ENCODE measurements around the gene PDCD11.

PDCD11 gene

DNA sequence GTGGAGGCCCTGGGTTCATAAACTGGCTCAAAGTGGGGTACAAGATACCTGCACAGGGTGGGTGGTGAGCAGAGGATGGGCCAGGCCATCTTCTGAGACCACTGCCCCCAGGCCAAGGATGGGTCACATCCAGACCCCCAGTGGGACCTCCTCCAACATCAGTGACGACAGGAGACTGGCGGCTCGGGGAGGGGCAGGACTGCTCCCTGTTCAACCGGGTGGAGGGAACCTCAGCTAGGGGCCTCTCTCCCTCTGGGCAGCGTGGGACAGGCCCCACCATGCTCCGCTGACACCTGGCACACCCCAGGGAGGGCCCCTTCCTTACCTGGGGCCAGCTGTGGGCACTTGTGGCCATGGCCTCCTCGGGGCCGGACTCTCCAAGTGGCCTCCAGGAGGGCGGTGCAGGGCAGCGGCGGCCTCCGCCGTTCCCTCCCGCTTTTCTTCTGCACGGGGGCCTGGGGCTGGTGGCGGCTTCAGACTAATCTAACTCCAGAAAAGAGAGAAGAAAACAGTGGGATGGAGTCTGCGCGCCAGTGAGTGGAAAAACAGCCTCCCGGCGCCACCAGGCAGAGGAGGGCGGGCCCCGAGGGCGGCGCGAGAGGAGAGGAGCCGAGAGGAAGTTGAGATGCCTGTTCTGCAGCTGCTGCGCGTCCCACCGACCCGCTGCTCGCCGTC is 55.5 kb downstream of the PDCD11 start, which contains the start of gene CALHM2:
Gene CALHM2 (minus strand): TSS at position 540 of the 675 bp plus-strand sequence. CDS start 2,429 bp downstream, outside the sequence.
- peak; percentile 66 for DNase-seq

DNA sequence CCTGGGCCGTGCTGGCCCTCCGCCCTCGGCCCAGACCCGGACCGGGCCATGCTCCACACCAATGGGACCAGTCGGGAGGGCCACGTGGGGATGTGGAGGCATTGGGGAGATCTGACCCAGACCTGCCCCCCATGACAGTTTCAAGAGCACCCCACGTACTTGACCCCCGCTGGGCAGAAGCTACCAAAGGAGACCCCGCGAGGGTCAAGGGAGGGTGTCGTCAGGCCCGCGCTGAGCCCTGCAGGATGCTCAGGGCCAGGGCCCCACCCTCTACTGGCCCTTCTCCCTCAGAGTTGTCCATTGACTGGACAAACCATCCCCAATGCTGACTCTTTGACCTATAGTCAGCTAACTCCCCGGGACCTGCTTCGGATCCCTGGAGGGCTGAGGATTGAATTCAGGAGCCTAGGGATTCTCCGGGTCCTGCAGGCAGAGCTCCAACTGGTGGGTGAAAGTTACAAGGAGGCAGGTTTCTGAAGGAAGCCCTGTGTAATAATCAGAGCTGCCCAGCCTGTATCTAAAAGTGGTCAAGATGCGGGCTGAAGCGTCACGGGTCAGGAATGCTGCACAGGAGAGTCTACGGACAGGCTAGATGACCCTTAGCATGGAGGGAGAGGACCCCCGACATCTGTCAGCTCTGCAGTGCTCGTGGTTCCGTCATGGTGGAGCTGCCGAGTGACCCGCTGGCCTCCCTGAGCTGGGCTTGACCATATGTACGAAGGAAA is 56.2 kb downstream of the PDCD11 start:
- DNase-seq = peak; percentile 55

DNA sequence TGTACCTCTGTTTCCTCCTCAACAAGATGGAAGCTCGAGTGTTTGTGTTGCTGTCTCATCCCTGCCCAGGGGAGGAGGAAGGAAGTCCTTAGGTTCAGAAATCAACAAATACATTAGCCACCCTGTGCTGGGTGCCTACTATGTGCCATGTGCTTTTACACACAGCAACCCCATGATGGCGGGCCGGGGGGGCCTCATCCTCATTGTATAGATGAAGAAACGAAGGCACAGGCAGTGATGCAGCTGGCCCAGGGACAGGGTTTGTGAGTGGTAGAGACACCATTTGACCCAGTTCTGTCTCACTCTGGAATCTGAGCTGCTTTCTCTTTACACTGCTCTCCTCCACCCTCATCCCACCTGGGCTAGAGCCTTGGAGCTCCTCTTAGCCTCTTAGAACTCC is 57.6 kb downstream of the PDCD11 start:
- DNase-seq = no peak

DNA sequence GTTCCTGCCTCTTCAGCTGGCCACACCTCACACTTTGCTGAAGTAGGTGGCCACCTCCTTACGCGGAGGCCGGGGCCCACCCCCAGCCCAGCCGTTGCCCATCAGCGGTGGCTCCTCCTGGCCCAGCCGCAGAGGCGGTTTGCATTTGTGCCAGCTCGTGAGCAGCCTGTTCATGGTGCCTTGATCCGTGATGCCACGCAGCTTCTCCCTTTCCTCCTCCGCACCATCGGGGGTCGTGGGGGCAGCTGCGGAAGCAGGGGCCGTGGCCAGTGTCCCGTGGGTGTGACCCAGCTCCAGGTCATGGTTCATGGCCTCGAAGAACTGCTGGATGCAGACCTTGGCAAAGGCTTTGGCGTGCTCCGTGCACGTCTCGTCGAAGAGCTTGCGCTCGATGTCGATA is 58.8 kb downstream of the PDCD11 start:
- no peak for DNase-seq

DNA sequence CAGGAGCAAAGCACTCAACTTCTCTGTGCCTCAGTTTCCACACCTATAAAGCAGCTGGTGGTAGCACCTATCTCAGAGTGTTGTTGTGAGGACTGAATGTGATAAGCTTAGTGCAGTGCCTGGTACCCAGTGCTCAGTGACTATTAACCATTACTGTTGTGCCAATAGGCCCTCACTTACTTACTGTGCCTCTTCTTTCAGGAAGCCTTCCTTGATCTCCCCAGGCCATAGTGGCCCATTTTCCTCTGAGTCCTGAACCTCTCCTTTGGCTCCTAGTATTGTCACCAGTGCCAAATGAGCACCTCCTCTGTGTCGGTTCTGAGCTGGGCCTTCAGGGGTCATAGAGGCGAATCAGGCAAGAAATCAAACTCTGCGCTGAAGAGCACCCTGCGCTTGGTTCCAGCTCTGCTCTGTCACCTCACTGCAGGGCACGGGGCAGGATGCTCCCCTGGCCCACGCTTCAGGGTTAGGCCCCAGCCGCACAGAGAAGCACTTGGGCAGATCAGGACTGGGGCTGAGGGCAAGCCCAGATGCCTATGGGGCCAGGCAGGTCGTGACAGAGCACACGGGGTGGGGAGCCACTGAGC is 59.7 kb downstream of the PDCD11 start:
- no peak for DNase-seq

DNA sequence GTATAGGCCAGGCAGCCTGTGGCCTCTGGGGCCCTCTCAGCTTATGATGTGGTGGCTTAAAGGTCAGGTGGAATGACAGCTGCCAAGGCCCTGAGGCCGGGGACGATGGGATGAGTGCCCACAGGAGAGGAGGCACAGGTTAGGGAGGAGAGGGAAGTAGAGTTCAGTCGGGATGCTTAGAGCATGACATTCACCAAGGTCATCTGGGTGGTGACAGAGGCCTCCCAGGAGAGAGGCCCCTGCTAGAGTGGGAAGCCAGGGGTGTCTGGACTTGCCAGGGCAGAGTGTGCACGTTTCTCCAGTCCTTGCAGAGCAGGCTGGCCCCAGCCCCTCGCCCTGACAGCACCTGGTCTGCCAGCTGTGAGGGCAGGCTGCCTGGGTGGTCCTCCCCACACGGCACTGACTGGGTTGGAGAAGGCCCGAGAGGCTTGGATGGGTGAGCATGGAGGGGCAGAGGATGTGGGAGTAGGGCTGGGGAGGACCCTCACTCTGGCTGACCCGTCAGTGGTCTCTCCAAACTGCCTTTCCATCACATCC is 60.8 kb downstream of the PDCD11 start:
- DNase-seq = no peak

DNA sequence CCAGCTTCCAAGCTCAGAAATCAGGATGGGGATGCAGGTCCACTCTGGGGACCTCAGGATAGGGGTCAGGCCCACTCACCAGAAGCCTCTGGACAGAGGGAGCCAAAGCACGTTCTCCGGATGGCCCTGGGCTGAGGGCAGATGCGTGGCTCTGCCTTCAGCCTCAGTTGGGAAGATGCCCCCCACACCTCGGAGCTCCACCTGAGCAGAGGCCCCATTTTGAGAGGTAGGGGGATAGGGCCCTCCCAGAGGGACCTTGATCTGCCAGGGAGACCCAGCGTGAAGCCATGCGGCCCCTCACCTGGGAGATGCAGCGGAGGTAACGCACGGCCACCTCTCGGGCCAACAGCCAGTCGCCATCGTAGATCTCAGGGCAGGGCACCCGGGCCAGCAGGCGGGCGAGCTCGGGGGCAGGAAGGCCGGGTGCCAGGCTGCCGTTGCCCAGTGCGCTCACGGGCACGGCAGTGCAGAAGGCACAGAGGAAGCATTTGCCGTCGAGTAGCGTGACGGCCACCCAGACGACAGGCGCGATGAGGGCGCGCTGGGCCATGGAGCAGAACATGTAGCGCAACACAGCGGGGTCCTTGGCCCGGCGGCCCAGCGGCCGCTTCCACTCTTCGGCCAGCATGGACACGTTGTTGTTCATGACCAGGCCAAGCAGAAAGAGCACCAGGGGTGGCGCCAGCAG is 61.6 kb downstream of the PDCD11 start:
- no peak for DNase-seq

DNA sequence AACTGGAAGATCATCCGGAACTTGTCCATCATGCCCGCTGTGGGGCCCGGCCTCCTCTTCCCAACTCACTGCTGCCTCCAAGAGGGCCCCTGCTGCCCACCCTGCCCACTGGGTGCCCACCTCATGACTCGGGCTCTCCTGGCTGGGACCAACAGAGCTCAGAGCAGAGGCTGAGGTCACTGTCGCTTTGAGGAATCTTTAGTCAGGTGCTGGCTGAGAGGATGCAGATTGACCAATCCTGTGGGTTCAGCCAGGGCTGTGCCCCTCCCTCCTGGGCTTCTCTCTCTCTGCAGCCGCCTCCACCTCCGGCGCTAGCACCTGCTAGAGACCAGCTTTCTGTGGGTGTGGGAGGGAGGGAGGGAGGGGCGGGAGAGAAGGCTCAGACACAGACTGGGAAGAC is 62.3 kb downstream of the PDCD11 start, which contains the start of gene CALHM1:
Gene CALHM1 (minus strand): TSS at position 181 of the 400 bp plus-strand sequence. CDS start 149 bp downstream, at position 32.
- DNase-seq = no peak

DNA sequence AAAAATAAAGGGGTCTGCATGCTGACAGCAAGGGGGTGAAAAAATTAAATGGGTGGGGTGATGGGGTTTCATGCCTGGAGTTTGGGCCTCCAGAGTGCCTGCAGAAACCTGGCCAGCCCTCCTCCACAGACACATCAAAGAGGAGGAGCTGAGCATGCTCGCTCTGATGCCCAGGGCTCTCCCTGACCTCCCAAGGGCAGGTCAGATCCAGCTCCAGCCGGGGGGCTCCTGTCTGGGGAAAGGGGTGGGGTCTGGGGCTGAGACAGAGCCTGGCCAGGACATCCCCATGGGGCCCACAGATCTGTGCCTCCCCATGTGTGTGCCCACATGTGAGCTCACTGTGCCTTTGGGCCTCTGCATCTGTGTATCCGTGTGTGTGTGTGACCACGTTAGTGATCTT is 63.2 kb downstream of the PDCD11 start:
- DNase-seq = no peak

DNA sequence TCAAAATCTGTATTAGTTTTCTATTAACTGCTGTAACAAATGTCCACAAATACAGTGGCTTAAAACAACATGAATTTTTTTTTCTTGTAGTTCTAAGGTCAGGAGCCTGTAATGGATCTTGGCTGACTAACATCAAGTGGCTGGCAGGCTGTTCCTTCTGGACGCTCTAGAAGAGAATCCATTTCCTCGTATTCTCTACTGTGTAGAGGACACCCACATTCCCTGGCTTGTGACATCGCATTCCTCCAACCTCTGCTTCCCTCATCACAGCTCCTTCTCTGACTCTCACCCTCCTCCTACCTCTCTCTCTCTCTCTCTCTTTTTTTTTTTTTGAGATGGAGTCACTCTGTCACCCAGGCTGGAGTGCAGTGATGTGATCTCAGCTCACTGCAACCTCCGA is 67.1 kb downstream of the PDCD11 start:
- DNase-seq = no peak

DNA sequence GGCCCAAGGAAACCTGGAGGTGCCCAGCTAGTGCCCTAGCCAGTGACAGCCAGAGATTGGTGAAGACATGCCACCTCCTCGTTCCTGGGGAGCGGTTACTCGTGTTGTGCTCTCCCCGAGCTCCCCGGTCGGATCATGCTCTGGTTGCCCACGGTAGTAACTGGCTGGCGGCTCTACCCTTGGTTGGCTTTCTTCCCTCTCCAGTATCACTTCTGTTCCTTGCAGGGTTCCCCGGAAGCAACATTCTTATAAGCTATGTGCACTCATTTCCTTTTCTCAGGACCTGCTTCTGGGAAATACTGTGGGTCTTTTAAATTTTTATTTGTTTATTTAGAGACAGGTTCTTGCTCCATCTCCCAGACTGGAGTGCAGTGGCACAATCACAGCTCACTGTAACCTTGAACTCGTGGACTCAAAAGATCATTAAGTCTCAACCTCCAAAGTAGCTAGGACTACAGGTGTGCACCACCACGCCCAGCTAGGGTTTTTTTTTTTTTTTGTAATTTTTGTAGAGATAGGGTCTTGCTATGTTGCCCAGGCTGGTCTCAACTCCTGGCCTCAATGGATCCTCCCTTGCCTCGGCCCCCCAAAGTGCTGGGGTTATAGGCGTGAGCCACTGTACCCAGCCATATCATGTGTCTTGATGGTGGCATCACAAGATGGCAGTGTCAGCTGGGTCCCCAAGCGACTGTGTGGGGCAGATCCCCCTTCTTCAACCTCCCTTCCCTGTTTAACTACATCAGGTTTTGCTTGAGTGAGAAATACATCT is 69.2 kb downstream of the PDCD11 start:
- no peak for DNase-seq

DNA sequence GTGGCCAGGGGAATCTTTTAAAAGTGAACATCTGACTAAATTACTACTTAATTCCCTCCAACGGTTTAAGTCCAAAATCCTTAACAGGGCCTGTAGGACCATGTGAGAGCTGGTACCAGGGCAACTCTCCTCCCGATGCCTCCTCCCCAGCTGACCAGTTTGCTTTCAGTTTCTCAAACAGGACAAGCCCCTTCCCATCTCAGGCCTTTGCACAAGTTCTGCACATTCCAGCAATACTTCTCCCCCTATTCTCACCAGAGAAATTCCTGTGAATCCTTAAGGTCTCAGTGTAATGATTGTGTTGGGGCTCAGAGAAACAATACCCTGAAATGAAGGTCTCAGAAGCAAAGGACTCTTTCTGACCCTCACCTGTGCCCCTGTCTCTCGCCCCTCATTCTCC is 70.3 kb downstream of the PDCD11 start:
- no peak for DNase-seq

DNA sequence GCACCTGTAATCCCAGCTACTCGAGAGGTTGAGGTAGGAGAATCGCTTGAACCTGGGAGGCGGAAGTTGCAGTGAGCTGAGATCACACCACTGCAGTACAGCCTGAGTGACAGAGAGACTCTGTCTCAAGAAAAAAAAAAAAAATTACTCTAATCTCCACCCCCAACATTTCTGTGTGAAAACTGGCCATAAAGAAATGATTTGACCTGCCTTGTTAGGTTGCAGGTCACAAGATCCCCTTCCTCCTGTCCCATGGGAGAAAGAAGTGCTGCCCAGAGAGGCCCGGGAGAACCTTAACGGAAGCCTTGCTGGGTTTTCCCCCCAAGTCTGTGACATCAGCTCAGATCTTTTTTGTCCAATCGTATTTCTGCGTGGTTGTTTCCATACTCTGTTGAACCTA is 71.0 kb downstream of the PDCD11 start:
- DNase-seq = no peak

DNA sequence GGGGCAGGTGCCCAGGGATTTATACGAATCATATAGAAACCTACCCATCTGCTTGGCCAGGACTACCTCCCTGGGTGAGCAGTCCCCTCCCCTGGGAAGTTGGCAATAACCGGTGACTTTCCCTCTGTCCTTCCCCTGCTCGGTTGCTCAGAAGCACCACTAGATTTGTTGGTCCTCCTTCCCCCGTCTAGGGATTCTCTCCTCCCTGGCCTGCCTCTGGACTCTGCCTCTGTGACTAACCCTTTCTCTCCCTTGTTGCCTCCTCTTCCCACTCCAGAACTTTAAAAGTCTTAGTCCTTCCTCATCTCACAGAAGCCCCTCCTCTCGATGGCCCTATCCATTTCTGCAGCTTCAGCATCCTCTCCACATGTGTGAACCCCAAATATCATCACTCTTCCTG is 72.8 kb downstream of the PDCD11 start:
- DNase-seq = no peak

DNA sequence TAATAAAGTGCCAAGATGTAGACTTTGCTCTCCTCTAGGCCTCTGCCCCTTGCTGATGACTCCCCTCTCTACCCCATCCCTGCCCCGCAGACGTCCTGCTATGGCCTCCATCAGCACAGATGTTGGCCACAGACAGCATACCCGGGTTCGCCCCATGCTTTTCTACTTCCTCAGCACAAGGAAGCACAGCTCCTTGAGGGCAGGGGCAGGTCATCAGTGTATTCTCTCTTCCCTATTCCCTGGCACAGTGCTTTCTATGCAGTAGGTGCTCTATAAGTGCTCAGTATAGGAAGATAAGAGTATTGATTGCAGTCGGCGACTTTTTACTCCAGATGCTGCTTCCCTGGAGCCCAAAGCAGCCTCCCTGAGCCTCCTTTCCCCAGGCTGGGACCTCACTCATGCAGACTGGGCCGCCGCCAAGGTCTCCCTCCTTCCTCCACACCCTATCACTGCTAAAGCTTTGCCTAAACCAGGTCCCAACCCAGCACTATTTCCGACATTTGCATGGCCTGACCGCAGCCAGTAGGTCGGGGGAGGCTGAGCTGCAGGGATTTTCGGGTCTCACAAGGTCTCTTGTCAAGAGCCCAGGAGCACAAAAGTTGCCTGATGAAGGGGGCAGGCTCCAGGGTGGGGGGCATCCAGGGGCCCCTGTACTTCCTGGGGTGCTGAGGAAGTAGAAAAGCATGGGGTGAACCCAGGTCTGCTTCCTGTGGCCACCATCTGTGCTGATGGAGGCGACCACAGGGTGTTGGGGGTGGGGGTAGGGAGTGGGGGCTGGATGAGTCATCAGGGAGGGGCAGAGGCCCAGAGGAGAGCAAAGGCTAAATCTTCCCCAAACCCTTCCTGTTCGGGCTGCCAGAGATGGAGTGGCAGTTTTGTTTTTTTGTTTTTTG is 74.6 kb downstream of the PDCD11 start:
- no peak for DNase-seq

DNA sequence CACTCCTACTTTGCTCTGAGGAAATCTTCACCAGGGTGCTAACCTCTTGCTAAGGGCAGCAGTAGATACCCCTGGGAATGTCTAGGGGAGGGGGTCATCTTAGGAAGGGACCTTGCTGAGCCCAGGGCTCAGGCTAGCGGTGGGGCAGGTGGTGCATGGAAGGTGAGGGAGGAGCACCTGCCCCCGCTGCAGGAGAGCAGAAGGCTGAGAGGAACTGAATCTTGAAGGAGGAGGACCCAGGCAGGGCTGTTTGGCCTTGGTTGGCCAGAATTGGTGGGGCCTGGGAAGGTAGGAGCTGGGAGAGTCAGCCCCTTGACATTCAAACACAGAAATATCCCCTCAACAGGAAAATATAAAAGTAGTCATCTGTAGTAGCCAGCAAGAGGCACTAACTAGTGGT is 75.6 kb downstream of the PDCD11 start:
- no peak for DNase-seq

DNA sequence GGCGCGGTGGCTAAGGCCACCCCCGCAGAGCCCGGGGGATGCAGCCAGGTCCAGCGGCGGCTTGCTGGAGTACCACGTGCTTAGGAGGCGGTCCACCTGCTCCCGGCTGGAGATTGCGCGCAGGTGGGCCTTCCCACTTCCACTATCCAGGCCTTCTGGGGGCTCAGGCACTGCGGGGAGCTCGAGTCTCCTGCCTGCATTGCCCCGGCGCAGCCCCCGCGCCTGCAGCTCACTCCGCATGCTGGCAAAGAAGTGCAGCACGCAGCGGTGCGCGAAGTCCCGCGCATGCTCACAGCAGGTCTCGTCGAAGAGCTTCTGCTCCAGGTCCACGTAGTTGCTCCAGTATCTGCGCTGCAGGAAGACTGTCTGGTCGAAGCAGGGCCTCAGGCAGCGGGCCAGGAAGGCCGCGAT is 76.8 kb downstream of the PDCD11 start:
- no peak for DNase-seq

DNA sequence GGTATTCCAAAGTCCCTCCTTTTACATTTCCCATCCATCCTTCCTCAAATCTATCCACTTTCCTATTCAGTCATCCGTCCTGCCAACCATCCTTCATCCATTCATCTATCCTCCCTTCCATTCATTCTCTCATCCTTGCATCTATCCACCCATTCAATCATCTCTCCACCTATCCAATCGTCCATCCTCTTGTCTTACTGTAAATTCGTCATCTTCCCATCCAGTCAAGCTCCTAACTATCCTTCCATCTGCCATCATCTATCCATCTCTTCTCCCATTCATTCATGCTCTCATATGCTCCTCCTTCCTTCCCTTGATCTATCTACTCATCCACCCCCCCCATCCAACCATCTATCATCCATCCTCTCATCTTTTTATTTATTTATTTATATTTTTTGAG is 77.7 kb downstream of the PDCD11 start:
- no peak for DNase-seq

DNA sequence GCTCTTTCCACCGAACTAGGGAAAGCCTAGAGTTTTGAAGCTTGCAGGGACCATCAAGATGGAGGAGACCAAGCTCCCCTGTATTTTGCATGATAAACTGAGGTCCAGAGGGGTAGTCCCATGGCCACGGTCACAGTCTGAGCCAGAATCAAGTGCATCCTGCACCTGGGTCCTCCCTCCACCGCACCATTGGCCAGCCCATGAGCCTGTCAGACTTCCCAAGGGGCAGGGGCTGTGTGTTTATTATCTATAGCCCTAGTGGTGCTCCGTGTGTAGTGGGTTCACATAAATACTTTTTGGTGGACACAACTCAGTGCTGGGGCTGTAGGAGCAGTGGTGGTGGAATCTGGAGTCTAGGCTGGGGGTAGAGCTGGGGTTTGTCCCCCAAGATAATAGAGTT is 79.0 kb downstream of the PDCD11 start:
- no peak for DNase-seq

DNA sequence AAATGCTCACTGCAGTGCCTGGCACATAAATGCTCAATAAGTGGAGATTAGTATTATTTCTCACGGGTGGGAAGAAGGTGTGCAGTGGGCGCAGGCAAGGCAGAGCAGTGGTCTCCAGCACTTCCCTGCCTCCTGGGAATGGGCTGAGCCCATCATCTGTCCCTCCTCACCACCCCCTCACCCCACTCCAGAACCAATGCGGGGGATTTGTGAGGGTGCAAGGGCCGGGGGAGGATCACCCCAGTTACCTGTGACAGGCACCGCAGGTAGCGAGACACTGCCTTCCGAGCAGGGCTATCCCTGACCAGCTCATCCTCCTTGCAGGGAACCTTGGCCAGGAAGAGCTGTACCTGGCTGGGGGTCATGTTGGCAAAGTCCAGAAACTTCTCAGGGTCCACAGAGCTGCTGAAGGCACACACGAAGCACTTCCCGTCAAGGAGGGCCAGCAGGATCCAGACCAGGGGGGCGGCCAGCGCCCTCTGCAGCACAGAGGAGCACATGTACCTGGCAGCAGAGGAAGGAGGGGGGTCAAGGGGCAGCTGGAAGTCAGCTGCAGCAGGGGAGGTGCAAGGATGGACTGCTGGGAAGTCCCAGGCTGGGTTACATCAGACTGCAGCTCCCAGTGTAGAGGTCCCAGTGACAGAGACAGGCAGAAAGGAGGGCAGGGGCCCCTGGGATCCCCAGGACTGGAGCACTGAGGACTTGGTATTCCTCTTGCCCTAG is 79.8 kb downstream of the PDCD11 start:
- DNase-seq = no peak

DNA sequence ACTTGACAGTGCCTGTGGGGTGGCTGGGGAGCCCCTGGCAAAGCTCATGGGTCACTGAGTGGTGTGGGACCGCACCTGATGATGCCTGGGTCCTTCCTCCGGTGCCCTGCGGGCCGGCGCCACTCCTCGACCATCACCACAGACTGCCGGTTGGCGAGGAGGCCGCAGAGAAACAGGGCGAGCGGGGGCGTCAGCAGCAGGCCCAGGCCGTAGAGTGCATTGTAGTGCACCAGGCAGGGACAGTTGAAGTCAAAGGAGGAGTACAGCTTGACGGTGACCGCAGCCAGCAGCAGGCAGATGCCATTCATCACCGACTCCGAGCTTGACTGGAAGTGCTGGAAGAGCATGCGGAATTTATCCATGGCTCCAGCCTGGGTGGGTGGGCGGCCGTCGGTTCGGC is 82.2 kb downstream of the PDCD11 start:
- DNase-seq = no peak

Data from EL (cell line).